ENCODE results near the gene NELFE.

NELFE gene

GRCh38 chr6:31966997-31967925 lies 8.5 kb upstream of the NELFE start:
- no peak overlapping the region for H3K4me3 ChIP-seq (replicated peaks in 1 of 2; ENCODE audit: low read depth in 2 of 2, low read length in 2 of 2)
- no peak for DNase-seq (ENCODE audit: low read depth in 2 of 2)
- no peak for TF ChIP-seq CTCF (IDR thresholded peaks at IDR 0.05; ENCODE audit: low read depth, low read length)

- TF ChIP-seq CTCF (IDR thresholded peaks at IDR 0.05; ENCODE audit: low read depth, low read length): no peak
- no peak for DNase-seq (ENCODE audit: low read depth in 2 of 2)
- H3K4me3 ChIP-seq (replicated peaks in 1 of 2; ENCODE audit: low read depth in 2 of 2, low read length in 2 of 2): no peak overlapping the region
Observed at GRCh38 chr6:31966506-31966905, 7.7 kb upstream of the NELFE start.

GRCh38 chr6:31965700-31966099 lies 6.9 kb upstream of the NELFE start:
- DNase-seq (ENCODE audit: low read depth in 2 of 2): no peak
- TF ChIP-seq CTCF (IDR thresholded peaks at IDR 0.05; ENCODE audit: low read depth, low read length): no peak
- no peak overlapping the region for H3K4me3 ChIP-seq (replicated peaks in 1 of 2; ENCODE audit: low read depth in 2 of 2, low read length in 2 of 2)

DNA sequence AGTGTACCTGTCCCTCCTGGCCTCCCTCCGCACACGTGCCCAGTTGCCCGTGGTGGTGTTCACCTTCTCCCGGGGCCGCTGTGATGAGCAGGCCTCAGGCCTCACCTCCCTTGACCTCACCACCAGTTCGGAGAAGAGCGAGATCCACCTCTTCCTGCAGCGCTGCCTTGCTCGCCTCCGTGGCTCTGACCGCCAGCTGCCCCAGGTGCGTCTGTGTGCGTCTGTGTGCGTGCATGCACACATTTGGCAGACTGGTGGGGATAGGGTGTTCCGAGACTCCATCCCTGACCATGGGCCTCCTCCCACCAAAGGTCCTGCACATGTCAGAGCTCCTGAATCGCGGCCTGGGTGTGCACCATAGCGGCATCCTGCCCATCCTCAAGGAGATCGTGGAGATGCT lies 5.2 kb upstream of the NELFE start:
- H3K4me3 ChIP-seq (replicated peaks in 1 of 2; ENCODE audit: low read depth in 2 of 2, low read length in 2 of 2): no peak overlapping the region
- TF ChIP-seq CTCF (IDR thresholded peaks at IDR 0.05; ENCODE audit: low read depth, low read length): no peak
- no peak for DNase-seq (ENCODE audit: low read depth in 2 of 2)

DNA sequence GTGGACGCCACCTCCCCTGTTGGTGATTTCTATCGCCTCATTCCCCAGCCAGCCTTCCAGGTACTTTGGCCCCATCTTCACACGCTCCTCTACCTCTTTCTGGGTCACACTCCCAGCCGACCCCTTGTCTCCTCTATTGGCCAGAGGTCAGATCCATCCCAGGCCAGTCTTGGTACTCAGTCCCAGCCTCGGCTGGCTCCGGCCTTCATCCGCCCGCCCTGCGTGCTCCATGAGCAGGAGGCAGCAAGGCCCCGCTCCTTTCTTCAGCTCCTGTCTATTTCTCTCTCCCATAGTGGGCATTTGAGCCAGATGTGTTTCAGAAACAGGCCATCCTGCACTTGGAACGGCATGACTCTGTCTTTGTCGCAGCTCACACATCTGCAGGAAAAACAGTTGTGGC lies 2.8 kb upstream of the NELFE start:
- no peak for DNase-seq (ENCODE audit: low read depth in 2 of 2)
- no peak overlapping the region for H3K4me3 ChIP-seq (replicated peaks in 1 of 2; ENCODE audit: low read depth in 2 of 2, low read length in 2 of 2)
- TF ChIP-seq CTCF (IDR thresholded peaks at IDR 0.05; ENCODE audit: low read depth, low read length): no peak

DNA sequence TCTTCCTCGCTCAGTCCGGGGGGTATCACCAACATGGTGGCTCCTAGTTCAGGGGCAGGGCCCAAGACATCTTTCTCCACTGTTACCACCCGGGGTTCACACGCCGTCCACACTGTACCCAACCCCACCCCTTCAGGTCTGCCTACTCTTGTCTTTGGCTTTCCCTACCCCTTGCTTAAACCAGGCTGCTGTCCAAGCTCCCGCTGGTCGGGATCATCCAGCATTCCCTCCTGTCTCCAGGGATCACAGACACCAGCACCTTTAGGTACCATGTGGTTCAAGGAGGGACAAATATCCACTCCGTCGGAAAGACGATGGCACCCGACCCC lies 395 bp downstream of the NELFE start:
- no peak for TF ChIP-seq CTCF (IDR thresholded peaks at IDR 0.05; ENCODE audit: low read depth, low read length)
- no peak for DNase-seq (ENCODE audit: low read depth in 2 of 2)
- H3K4me3 ChIP-seq (replicated peaks in 1 of 2; ENCODE audit: low read depth in 2 of 2, low read length in 2 of 2): peak overlapping the region; percentile 73 to 100

DNA sequence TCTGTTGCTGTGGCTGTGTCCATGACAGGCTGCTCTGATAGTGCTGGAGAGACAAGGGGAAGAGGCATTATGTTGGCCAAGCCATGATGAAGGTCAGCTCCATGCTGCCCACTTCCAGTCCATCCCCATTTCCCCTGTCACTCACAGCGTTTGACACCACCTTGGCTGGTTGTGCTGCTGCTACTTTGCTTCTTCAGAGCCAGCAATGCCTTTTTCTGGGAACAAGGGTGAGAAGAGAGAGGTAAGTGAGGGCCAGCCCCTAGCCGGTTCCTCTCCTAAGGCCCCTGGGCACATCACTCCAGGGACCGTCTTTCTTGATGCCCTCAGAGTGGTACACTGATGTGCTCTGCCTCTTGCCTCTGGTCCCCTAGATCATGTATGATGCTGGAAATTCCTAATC lies 2.0 kb downstream of the NELFE start:
- DNase-seq (ENCODE audit: low read depth in 2 of 2): no peak
- no peak for TF ChIP-seq CTCF (IDR thresholded peaks at IDR 0.05; ENCODE audit: low read depth, low read length)
- H3K4me3 ChIP-seq (replicated peaks in 1 of 2; ENCODE audit: low read depth in 2 of 2, low read length in 2 of 2): no peak overlapping the region

Measured in cardiac fibroblast (primary cell).